GM13976 (cell line): ENCODE results near the gene JARID2.

Source experiments
- DNase-seq: peaks from one replicate; pipeline ENCODE4 v3.0.0; 2012; ENCODE audit warnings: low spot score
- in situ Hi-C: fragments of 300-500 bp; cut with MboI; formaldehyde crosslinking; loops from one replicate; pipeline ENCODE4 v1.12.0; 2022; ENCODE audit warnings: low sequenced_read_pairs, mixed read lengths, inconsistent platforms; ENCODE audit not compliant: unreplicated experiment
- TF ChIP-seq, protein P1 (sequence below): IDR thresholded peaks from 2 replicates; pipeline ENCODE4 v1.5.1; 2012; ENCODE audit warnings: borderline replicate concordance, mild to moderate bottlenecking; ENCODE audit not compliant: insufficient read depth; ENCODE audit errors: extremely low read depth, missing control alignments, control extremely low read depth

Gene JARID2

DNA sequence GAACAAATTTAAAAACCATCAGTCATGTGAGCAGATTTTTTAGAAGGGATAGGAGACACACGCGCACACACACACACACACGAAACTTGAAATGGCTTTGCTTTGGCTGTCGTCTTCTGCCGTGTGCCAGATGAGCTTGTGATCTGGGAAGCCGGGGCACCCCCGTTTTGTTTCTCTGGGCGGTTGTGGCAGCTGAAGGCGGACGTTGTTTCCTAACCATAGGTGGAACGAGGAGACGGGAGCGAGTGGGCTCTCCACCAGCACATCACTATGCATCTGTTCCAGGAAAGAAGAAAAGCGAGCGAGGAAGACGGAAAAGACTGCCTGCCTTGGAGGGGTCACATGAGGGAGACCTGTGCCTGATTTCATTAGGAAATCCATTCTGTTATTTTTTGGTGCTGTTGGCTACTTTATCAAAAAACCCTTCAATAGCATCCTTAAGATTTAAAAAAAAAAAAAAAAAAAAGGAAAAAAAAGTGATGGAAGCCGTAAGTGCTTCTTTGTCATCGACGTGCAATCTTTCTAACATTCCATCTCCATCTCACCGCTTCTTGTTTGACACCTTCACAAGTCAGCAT is 274.8 kb downstream of the JARID2 start:
- DNase-seq = no peak

DNA sequence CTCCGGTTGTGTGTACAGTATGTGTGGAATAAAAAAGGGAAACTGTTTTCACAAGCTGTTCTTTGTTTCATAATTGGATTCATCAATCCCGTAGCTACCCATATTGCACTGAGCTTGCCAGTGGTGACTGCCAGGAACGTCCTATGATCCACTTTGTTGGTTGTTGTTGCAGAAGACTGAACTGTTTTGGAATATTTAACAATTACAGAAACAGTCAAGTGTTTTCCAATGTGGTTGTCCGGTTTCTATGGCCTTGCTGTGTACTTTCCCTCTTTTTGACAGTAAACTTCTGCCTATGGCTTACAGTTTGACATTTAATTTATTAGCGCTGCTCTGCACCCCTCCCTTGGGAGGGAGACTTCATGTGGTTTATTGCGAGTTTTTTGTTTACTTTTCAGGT is 275.7 kb downstream of the JARID2 start:
- DNase-seq = no peak
- TF ChIP-seq, protein P1, sequence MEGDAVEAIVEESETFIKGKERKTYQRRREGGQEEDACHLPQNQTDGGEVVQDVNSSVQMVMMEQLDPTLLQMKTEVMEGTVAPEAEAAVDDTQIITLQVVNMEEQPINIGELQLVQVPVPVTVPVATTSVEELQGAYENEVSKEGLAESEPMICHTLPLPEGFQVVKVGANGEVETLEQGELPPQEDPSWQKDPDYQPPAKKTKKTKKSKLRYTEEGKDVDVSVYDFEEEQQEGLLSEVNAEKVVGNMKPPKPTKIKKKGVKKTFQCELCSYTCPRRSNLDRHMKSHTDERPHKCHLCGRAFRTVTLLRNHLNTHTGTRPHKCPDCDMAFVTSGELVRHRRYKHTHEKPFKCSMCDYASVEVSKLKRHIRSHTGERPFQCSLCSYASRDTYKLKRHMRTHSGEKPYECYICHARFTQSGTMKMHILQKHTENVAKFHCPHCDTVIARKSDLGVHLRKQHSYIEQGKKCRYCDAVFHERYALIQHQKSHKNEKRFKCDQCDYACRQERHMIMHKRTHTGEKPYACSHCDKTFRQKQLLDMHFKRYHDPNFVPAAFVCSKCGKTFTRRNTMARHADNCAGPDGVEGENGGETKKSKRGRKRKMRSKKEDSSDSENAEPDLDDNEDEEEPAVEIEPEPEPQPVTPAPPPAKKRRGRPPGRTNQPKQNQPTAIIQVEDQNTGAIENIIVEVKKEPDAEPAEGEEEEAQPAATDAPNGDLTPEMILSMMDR = no peak
- in situ Hi-C loops = loop anchor here (25.0 kb wide), 1 partner anchor 666 kb away; no protein-coding TSS in a partner anchor

More for the DNA sequence above, 274.8 kb downstream of the JARID2 start:
- TF ChIP-seq, protein P1 = no peak
- in situ Hi-C loops = loop anchor here (25.0 kb wide), 1 partner anchor 667 kb away; no protein-coding TSS in a partner anchor

DNA sequence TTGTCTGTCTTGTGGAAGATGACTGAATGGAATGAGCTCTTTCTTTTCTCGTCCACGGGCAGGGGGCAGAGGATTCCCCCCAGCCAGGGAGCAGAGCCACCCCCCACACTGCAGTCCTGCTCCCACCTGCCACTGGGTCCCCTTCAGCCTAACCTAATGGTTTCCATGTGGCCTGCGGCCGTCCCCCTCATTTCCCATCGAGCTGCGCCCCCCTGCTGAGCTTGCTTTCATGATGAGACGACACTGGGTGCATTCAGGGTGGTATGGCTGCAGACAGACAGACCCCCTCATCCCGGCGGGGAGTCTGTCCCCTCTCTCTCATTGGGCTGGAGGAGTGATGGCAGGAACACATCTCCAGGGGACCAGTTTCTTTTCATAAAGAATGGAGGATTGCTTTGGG is 276.2 kb downstream of the JARID2 start:
- in situ Hi-C loops = loop anchor here (25.0 kb wide), 1 partner anchor 665 kb away; no protein-coding TSS in a partner anchor
- no peak for DNase-seq
- TF ChIP-seq, protein P1 = no peak

DNA sequence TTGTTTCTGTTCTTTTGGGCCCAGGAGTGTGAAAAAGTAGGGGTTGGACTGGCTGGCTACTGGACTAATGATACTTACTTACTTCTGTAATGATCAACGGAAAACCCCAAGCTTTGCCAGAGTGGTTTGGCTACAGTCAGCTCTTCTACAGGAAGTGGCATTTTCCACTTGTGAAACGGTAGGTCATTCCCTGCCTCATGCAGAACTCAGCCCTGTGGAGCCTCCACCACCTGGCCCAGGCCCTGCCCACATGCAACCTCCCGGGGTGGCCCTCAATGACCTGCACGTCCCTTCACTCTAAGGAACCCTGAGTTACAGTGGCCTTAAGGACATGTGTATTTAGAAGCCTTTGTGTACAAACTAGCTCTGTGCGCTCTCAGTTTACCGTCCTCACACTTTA is 276.6 kb downstream of the JARID2 start:
- in situ Hi-C loops = loop anchor here (25.0 kb wide), 1 partner anchor 665 kb away; no protein-coding TSS in a partner anchor

DNA sequence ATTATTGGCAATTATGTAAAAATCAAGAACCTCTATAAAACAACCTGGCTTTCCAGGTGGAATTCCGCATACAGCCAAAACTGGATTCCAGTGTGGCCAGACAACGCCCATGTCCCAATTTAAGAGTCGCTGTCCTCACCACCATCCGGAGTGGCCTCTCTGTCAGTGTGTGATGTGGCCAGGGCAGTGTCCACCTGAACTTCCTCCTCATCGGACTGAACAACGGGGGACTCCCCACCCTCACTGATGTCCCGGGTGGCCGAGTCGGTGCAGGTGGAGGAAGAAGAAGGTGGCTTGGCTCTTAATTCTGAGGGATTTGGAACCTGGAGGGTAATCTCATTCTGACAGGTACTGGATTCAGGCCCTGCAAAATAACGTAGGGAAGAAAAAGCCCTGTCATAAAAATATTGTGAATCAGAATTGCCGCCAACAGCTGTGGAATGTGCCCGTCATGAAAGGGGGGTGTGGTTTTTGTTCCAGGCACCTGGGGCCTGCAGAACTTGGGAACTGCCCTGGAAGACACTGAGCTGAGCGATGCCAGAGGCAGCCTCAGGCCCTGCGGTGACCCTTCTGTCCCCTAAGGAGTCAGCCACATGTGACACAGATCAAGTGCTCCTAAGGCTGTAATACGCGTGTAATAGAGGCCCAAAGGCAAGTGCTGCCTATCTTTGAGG is 277.1 kb downstream of the JARID2 start:
- in situ Hi-C loops = loop anchor here (25.0 kb wide), 1 partner anchor 664 kb away; no protein-coding TSS in a partner anchor
- DNase-seq = no peak
- TF ChIP-seq, protein P1 = no peak

More for the DNA sequence above, 276.6 kb downstream of the JARID2 start:
- no peak for DNase-seq
- TF ChIP-seq, protein P1 = no peak

DNA sequence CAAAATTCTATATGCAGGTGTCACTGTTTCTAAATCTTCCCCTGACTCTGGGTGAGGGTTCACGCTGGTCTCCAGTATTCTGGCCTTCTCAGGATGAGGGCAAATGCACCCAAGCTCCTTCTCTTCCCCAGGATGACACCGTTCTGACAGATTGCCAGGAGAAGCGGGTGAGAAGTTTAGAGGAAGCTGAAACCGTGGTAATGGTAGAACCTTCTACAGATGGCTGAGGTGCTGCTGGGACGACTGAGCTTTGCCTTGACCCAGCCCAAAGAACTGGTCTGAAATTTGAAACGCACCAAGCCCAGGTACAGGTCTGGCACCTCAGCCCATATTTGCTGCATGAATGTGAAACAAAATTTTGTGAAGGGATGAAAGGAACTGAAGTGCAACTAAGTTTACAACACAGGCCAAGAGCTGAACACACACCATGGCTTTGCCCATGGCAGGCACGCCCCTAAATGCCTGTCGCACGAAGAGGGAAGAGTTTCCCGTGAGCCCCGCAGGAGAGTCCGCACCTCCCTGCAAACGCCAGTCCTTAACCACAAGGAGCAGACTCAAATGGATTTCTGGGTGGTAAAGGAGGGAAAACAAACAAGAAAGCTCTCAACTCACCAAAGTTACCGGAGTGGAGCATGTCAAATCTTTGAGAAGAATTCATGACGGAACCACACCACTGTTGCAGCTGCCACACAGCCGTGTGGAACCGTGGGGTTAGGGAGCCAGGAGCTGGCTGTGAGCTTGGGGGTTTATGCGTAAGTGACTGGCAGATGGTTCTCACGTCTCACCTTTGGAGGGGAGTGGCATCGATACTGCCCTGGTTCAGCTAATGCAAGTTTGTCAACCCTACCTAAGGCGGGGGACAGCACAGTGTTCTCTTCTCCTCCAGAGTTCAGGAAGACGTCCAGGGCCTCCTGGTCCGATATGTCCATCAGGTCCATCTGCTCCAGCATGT is 278.1 kb downstream of the JARID2 start:
- DNase-seq = no peak
- TF ChIP-seq, protein P1 = no peak
- in situ Hi-C loops = loop anchor here (25.0 kb wide), 1 partner anchor 663 kb away; no protein-coding TSS in a partner anchor
